ENCODE data around the gene MAP1LC3B. TPM values are rescaled to one million over a fixed set of nuclear protein-coding genes. Genes with fewer than 3 reads are reported as not detected.

The MAP1LC3B gene
- total RNA-seq, 3 donors from 2014 or later = 31.5 to 43.2 (median 31.6) TPM

- Mint-ChIP-seq H3K9me3 (no peaks in the 10 kb centered on the region), H3K4me3 (no peak overlapping the region), H3K27me3 (ENCODE audit: low read depth) (no peaks in the 10 kb centered on the region), H3K36me3 (ENCODE audit: insufficient read depth) (peaks cover 13% of the 10 kb centered on the region), H3K4me1 (ENCODE audit: low read depth) (peaks cover 2% of the 10 kb centered on the region)
- DNase-seq = no peak
- ATAC-seq = no peak
Measured at GRCh38 chr16:87404764-87405625, 12.9 kb downstream of the MAP1LC3B start.

- ATAC-seq (no peak), DNase-seq (no peak)
- Mint-ChIP-seq H3K9me3 (no peaks in the 10 kb centered on the region), H3K27me3 (ENCODE audit: low read depth) (no peaks in the 10 kb centered on the region), H3K4me1 (ENCODE audit: low read depth) (peaks cover 2% of the 10 kb centered on the region), H3K4me3 (no peak overlapping the region), H3K36me3 (ENCODE audit: insufficient read depth) (peaks cover 17% of the 10 kb centered on the region)
Measured at GRCh38 chr16:87406495-87407088, 14.5 kb downstream of the MAP1LC3B start.

GRCh38 chr16:87407511-87408112 lies 15.5 kb downstream of the MAP1LC3B start:
- H3K4me3 Mint-ChIP-seq = no peak overlapping the region

GRCh38 chr16:87409153-87409552 lies 17.0 kb downstream of the MAP1LC3B start:
- DNase-seq (no peak), ATAC-seq (no peak)
- H3K27me3 Mint-ChIP-seq (ENCODE audit: low read depth) = no peaks in the 10 kb centered on the region
- no peak overlapping the region for H3K4me3 Mint-ChIP-seq
- no peaks in the 10 kb centered on the region for H3K9me3 Mint-ChIP-seq
- H3K4me1 Mint-ChIP-seq (ENCODE audit: low read depth) = peaks cover 2% of the 10 kb centered on the region
- H3K36me3 Mint-ChIP-seq (ENCODE audit: insufficient read depth) = peaks cover 27% of the 10 kb centered on the region

More at GRCh38 chr16:87407511-87408112, 15.5 kb downstream of the MAP1LC3B start:
- H3K27me3 Mint-ChIP-seq (ENCODE audit: low read depth) = no peaks in the 10 kb centered on the region
- ATAC-seq (no peak), DNase-seq (no peak)
- H3K4me1 Mint-ChIP-seq (ENCODE audit: low read depth) = peaks cover 2% of the 10 kb centered on the region
- H3K9me3 Mint-ChIP-seq = no peaks in the 10 kb centered on the region
- peaks cover 20% of the 10 kb centered on the region for H3K36me3 Mint-ChIP-seq (ENCODE audit: insufficient read depth)

GRCh38 chr16:87409781-87410180 lies 17.6 kb downstream of the MAP1LC3B start:
- Mint-ChIP-seq H3K9me3 (no peaks in the 10 kb centered on the region), H3K4me1 (ENCODE audit: low read depth) (peaks cover 2% of the 10 kb centered on the region), H3K4me3 (no peak overlapping the region), H3K36me3 (ENCODE audit: insufficient read depth) (peaks cover 27% of the 10 kb centered on the region), H3K27me3 (ENCODE audit: low read depth) (no peaks in the 10 kb centered on the region)
- DNase-seq (no peak), ATAC-seq (no peak)

GRCh38 chr16:87410530-87410929 lies 18.4 kb downstream of the MAP1LC3B start:
- Mint-ChIP-seq H3K27me3 (ENCODE audit: low read depth) (no peaks in the 10 kb centered on the region), H3K4me1 (ENCODE audit: low read depth) (peaks cover 2% of the 10 kb centered on the region), H3K9me3 (no peaks in the 10 kb centered on the region), H3K4me3 (no peak overlapping the region), H3K36me3 (ENCODE audit: insufficient read depth) (peaks cover 28% of the 10 kb centered on the region)
- DNase-seq = no peak
- ATAC-seq = no peak

- no peak for DNase-seq
- no peak overlapping the region for H3K4me3 Mint-ChIP-seq
- peaks cover 29% of the 10 kb centered on the region for H3K36me3 Mint-ChIP-seq (ENCODE audit: insufficient read depth)
- no peak for ATAC-seq
- no peaks in the 10 kb centered on the region for H3K9me3 Mint-ChIP-seq
- H3K27me3 Mint-ChIP-seq (ENCODE audit: low read depth) = no peaks in the 10 kb centered on the region
- peaks cover 2% of the 10 kb centered on the region for H3K4me1 Mint-ChIP-seq (ENCODE audit: low read depth)
Measured at GRCh38 chr16:87410968-87411367, 18.8 kb downstream of the MAP1LC3B start.

- Mint-ChIP-seq H3K4me1 (ENCODE audit: low read depth) (peaks cover 1% of the 10 kb centered on the region), H3K9me3 (no peaks in the 10 kb centered on the region), H3K4me3 (no peak overlapping the region), H3K27me3 (ENCODE audit: low read depth) (no peaks in the 10 kb centered on the region), H3K36me3 (ENCODE audit: insufficient read depth) (peaks cover 29% of the 10 kb centered on the region)
- ATAC-seq (no peak), DNase-seq (no peak)
Measured at GRCh38 chr16:87411375-87412271, 19.5 kb downstream of the MAP1LC3B start.

GRCh38 chr16:87412371-87412995 lies 20.3 kb downstream of the MAP1LC3B start:
- Mint-ChIP-seq H3K4me3 (no peak overlapping the region), H3K4me1 (ENCODE audit: low read depth) (no peaks in the 10 kb centered on the region), H3K36me3 (ENCODE audit: insufficient read depth) (peaks cover 27% of the 10 kb centered on the region), H3K27me3 (ENCODE audit: low read depth) (no peaks in the 10 kb centered on the region), H3K9me3 (no peaks in the 10 kb centered on the region)
- no peak for ATAC-seq
- no peak for DNase-seq

GRCh38 chr16:87412996-87413421 lies 20.9 kb downstream of the MAP1LC3B start:
- Mint-ChIP-seq H3K36me3 (ENCODE audit: insufficient read depth) (peaks cover 26% of the 10 kb centered on the region), H3K9me3 (no peaks in the 10 kb centered on the region), H3K27me3 (ENCODE audit: low read depth) (no peaks in the 10 kb centered on the region), H3K4me1 (ENCODE audit: low read depth) (no peaks in the 10 kb centered on the region), H3K4me3 (no peak overlapping the region)
- no peak for ATAC-seq
- no peak for DNase-seq

- no peaks in the 10 kb centered on the region for H3K27me3 Mint-ChIP-seq (ENCODE audit: low read depth)
- ATAC-seq = peak in 1 of 2 donors; percentile 25
- H3K36me3 Mint-ChIP-seq (ENCODE audit: insufficient read depth) = peaks cover 26% of the 10 kb centered on the region
- H3K4me3 Mint-ChIP-seq = no peak overlapping the region
- no peaks in the 10 kb centered on the region for H3K4me1 Mint-ChIP-seq (ENCODE audit: low read depth)
- H3K9me3 Mint-ChIP-seq = no peaks in the 10 kb centered on the region
- DNase-seq = no peak
Measured at GRCh38 chr16:87414251-87414680, 22.1 kb downstream of the MAP1LC3B start.

GRCh38 chr16:87415441-87415840 lies 23.3 kb downstream of the MAP1LC3B start:
- Mint-ChIP-seq H3K4me3 (no peak overlapping the region), H3K36me3 (ENCODE audit: insufficient read depth) (peaks cover 27% of the 10 kb centered on the region), H3K27me3 (ENCODE audit: low read depth) (no peaks in the 10 kb centered on the region)

GRCh38 chr16:87416826-87417527 lies 24.8 kb downstream of the MAP1LC3B start:
- no peaks in the 10 kb centered on the region for H3K4me1 Mint-ChIP-seq (ENCODE audit: low read depth)
- ATAC-seq (no peak), DNase-seq (peak; percentile 25)

More at GRCh38 chr16:87415441-87415840, 23.3 kb downstream of the MAP1LC3B start:
- ATAC-seq = no peak
- DNase-seq = no peak
- no peaks in the 10 kb centered on the region for H3K9me3 Mint-ChIP-seq
- no peaks in the 10 kb centered on the region for H3K4me1 Mint-ChIP-seq (ENCODE audit: low read depth)

More at GRCh38 chr16:87416826-87417527, 24.8 kb downstream of the MAP1LC3B start:
- no peak overlapping the region for H3K4me3 Mint-ChIP-seq
- no peaks in the 10 kb centered on the region for H3K9me3 Mint-ChIP-seq
- peaks cover 26% of the 10 kb centered on the region for H3K36me3 Mint-ChIP-seq (ENCODE audit: insufficient read depth)
- H3K27me3 Mint-ChIP-seq (ENCODE audit: low read depth) = no peaks in the 10 kb centered on the region
